GM11168 (cell line): ENCODE data around the gene TMPRSS13.
"Not testable (repeated sequence)": the region's sequence is repeated elsewhere in the genome, so short reads cannot be mapped to it uniquely, and the experiment has no call there.

Experiments
- in situ Hi-C: fragments of 300-500 bp; cut with MboI; formaldehyde crosslinking; loops from one replicate; pipeline ENCODE4 v1.12.0; 2022; ENCODE audit warnings: low sequenced_read_pairs; ENCODE audit not compliant: unreplicated experiment

Gene TMPRSS13

DNA sequence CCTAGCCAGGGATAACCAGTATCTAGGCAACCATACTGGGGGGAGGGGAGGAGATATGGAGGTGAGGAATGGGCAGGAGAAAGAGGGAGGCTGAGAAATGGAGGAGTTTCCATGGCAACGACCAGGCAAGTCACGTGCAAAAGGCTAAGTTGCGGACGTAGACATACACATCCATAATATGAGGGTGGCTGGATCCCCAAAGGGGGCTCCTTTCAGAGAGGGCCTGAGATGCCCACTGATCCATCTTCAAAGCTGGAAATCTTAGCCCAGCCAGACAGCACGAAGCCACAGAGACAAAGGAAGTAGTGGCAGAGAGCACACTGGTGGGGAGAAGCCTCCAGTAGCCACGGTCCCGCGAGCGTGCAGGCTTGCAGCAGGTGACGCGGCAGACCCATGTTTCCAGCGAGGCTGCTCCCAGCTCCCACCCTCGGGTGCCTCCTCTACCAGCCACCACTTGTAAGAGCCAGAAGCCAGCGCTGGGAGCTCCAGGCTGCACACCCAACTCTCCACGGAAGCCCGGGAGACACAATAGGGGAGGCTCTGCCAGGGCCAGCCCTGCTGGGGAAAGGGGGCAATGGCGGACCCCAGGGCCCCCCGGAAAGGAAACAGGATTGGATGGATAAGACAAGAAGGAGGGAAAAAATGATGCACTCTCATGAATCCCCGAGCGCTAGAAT lies 53.7 kb downstream of the TMPRSS13 start:
- in situ Hi-C loops = no loop called here

DNA sequence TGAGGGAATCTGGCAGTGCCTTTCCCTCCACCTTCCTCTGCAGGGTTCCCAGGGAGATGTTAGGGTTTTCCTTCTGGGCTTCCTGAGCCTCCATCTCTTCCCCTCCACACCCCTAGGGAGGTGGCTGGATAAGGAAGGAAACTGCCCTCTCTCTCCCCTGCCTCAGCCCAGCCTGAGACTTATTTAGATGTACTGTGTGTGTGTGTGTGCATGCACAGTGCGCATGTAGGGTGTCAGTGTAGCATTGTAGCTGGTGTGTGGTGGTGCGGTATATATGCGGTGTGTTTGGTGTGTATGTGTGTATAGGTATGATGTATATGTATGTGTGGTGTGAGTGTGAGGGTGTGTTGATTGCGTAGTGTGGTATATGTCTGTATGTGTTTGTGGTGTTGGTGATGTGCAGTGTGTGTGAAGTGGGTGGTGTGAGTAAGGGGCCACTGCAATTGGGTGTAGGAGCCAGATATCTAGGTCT lies 54.3 kb downstream of the TMPRSS13 start:
- in situ Hi-C loops = no loop called here

- in situ Hi-C loops = no loop called here
Observed at GRCh38 chr11:117874253-117874909, 54.8 kb downstream of the TMPRSS13 start.

DNA sequence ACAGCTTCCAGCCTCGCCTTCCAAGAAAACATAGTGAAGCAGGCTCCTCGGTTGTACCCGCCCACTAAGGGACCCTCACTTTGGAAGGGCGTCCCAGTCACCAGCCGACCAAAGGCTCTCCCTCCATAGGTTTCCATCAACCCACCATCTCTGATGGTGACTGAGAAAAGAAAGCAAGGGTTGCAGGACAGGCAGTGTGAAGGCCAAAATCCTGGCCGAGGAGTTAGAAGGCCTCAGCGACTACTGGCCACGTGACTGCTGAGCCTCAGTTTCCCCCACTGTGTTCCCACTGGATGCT lies 55.4 kb downstream of the TMPRSS13 start:
- in situ Hi-C loops = no loop called here

- in situ Hi-C loops = no loop called here
Observed at GRCh38 chr11:117872975-117873827, 56.0 kb downstream of the TMPRSS13 start.

DNA sequence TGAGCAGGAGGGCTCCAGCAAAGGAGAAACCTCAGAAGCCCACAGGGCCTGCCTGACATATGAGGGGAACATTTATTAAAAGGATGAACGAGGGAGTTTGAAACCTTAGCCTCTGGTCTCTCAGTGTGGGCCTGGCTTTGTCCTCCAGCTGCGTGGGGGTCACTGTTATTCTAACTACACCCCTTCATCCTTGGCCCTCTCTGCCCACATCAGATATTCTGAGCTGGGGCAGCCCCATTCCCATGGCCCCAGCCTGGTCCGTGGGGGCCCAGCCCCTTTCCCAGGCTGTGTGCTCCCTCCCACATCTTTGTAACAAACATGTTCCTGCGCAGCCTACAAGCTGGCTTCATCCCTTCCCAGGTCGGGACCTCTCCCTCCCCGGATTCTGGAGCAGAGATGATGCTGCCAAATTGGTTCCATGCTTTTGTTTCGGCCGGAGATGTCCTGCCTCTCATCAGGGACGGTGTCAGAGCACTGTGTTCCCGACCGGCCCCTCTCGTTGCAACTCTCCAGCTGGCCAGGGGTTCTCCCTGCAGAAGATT lies 56.7 kb downstream of the TMPRSS13 start:
- in situ Hi-C loops = no loop called here

DNA sequence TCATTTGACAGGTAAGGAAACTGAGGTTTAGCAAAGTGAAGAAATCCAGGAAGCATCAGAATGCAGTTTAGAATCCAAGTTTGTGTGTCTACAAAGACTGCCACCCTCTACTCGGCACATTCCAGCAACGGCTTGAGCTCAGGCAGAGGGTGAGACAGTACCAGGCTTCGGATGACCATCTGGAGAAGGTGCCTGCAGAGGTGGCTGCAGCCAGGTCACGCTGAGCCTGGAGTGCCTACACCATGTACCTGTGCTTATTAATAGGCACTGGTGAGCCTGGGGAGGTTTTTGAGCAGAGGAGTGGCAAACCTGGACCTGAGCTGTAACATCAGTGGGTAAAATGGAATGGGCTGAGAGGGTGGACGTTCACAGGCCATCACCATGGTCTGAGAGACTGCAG lies 57.4 kb downstream of the TMPRSS13 start:
- in situ Hi-C loops = no loop called here

GRCh38 chr11:117871160-117871559 lies 58.0 kb downstream of the TMPRSS13 start:
- in situ Hi-C loops = no loop called here

DNA sequence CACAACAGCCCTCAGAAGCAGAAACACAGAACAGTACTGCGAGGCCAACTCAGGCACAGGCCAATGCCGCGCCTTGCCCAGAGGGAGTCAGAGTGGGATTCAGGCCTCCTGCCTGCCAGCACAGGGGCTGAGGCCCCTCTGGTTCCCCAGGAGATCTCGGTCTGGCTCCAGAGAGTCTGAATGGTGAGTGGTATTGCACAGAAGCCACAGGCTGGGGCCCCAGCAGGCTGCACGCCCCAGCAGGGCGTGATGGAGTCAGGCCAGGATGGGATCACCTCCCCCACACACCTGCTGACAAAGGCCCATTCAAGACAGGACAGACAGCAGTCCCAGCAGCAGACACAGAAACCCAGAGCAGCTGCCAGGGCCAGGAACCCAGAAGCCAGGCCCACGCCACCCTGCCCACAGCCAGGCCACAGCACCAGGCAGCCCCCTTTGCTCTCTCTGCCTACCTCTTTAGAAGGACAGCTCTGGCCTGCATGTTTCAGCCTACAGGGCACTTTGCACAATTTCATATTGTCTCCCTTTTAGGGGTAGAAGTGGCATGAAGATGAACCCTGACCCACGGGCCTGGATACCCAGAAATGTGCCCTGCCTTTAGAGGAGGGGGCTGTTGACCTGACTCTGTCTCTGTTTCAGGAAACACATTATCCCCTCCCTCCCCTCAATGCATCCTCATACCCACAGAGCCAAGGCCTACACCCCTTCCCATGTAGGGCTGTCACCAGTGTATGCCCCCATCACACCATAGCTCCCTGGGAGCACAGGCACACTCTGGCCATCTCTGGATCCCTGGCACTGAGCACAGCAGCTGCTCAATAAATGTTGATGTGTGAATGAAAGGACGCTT lies 58.9 kb downstream of the TMPRSS13 start:
- in situ Hi-C loops = no loop called here

GRCh38 chr11:117869604-117870003 lies 59.6 kb downstream of the TMPRSS13 start:
- in situ Hi-C loops = no loop called here

DNA sequence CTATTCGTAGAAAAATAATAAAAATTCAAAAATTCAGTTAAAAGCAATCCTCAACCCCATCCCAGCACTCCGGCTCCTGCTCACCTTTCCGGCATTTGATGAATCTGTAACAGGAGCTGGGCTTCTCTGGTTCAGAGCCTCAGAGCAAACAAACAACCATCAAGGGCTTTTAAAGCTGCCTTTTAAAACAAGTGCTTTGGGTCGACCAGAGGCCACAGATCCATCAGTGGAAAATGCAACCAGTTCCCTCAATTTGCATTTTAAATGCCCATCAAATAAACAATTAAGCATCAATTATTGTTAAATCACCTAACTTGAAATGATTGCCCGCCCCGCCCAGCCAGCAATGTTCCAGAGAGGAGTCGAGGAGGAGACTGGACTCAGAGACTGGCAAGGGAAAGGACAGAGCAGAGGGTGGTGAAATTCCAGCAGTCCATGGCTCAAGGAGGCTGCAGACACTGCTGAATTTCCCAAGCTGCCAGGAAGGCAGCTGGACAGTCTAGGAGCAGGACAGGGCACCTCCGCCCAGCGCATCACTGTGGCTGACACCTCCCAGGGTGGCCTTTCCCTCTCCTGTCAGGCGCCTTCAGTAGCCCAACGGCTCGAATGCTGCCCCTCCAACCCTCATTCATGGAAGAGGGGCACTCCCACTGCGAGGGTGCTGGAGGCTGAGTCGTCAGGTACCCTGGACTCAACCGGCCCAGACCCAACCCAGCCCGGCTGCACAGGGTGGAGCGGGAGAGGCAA lies 60.2 kb downstream of the TMPRSS13 start:
- in situ Hi-C loops = no loop called here

GRCh38 chr11:117868088-117868487 lies 61.1 kb downstream of the TMPRSS13 start:
- in situ Hi-C loops = no loop called here

DNA sequence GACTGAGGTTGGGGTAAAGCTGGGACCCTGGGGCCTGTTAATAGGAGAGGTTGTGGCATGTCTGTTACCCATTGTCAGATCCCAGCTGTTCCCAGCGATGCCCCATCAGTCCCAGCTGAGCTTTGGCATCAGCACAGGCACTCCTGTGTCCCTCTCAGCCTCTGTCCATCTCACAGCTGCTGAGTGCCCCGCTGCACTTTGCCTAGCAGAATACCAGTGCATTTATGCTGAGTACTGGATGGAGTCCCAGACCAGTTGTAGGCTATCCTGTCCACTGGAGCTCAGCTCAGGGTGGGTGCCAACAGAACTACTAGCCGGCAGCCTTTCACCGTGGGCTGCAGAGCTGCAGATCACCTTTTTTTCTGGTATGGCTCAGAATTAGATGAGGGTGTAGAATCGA lies 62.7 kb downstream of the TMPRSS13 start:
- in situ Hi-C loops = no loop called here

GRCh38 chr11:117865546-117865945 lies 63.7 kb downstream of the TMPRSS13 start:
- in situ Hi-C loops = not testable (repeated sequence)

GRCh38 chr11:117863383-117863782 lies 65.8 kb downstream of the TMPRSS13 start:
- in situ Hi-C loops = no loop called here

DNA sequence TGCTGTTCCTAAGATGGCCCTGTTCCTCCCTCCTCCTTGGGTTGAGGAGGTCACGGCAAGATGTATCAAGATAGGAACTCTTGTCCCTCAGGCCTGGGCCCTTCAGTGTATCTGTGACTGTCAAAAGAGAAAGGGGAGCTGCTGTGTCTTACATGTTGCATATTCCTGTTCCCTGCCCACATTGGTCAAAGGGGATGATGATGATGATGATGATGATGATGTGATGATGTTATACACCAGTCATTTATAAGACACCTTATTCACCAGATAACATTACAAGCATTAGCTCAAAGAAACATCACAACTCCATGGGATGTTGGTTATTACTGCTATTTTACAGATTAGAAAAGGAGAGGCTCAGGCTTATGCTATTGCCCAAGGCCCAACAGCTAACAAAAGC lies 66.4 kb downstream of the TMPRSS13 start:
- in situ Hi-C loops = no loop called here

DNA sequence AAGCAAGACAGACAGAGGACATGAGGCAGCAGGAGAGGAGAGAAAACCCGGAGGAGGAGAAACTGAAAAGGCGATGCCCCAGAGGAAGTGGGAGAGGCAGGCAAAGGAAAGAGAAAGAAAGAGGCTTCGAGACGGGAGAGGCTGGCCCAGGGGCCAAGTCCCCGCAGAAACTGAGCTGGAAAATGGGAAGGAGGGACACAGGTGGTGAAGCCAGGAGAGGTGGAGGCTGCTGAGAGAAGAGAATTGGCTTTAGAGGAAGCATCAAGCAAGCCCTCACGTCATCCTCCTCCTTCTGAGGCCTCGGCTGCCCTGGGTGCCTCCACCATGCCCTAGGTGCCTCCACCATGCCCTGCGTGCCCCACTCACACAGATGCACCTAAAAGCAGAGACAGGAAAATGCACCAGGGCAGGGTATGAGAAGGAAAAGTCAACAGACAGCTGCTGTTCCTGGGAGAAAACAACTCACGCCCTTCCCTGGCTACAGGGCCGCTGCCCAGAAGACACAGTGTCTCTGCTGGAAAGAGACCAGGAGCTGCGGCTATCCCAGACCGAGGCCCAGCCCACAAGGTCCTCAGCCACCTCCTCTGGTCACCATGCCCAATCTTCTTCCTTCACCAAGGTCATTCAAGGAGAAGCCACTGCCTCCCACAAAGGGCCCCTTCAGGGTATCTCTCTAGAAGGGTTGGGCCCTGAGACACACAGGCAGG lies 67.0 kb downstream of the TMPRSS13 start:
- in situ Hi-C loops = no loop called here

GRCh38 chr11:117861151-117862018 lies 67.8 kb downstream of the TMPRSS13 start:
- in situ Hi-C loops = no loop called here
